GM18951 (cell line): ENCODE results near the gene CFAP74.

Experiments
- POLR2A ChIP-seq: IDR thresholded peaks from 4 replicates; pipeline ENCODE4 v1.6.1; 2011; ENCODE audit warnings: mild to moderate bottlenecking; ENCODE audit not compliant: insufficient read length, insufficient read depth; ENCODE audit errors: extremely low read depth
- in situ Hi-C: fragments of 300-500 bp; cut with MboI; formaldehyde crosslinking; loops from one replicate; pipeline ENCODE4 v1.12.0; 2022; ENCODE audit warnings: low sequenced_read_pairs, mixed read lengths, inconsistent platforms; ENCODE audit not compliant: unreplicated experiment

The CFAP74 gene

DNA sequence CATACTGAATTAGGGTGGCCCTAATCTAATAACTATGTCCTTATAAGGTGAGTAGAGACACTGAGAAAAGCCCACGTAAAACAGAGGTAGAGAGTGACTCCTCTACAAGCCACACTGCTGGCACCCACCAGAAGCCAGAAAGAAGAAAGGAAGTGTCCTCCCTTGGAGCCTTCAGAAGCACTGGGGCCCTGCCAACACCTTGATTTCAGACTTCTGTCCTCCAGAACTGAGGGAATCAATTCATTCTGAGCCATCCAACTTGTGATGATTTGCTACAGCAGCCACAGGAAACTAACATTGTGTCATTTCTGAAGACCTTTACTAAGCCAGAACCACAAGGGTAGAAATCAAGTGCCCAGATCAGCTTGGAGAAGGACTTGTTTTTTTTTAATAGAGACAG lies 127.7 kb downstream of the CFAP74 start:
- in situ Hi-C loops = no loop called here
- TF ChIP-seq POLR2A = no peak

DNA sequence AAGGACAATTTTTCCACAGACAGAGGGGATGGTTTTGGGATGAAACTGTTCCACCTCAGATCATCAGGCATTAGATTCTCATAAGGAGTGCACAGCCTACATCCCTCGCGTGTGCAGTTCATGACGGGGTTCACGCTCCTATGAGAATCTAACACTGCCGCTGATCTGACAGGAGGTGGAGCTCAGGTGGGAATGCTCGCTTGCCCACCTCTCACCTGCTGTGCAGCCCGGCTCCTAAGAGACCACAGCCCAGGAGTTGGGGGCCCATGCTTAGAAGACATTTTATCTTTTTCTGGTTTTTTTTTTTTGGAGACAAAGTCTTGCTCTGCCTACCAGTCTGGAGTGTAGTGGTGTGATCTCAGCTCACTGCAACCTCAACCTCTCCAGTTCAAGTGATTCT lies 128.7 kb downstream of the CFAP74 start:
- in situ Hi-C loops = no loop called here
- TF ChIP-seq POLR2A = no peak

DNA sequence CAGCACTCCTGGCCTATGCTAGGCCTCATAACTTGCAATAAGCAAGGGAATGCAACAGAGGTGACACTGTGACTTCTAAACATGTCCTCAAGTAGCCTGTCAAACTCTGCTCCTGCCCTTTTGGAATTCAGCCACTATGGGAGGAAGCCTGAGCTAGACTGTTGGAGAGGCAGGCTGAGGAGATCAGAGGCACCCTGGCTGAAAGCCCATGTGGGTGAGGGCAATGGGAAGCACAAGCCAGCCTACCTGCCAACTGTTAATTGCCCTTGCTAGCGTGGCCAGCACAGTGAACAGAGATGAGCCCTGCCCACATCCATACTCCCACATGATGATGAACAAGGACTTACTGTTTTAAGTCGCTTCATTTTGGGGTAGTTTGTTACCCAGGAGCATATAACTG lies 130.4 kb downstream of the CFAP74 start:
- TF ChIP-seq POLR2A = no peak
- in situ Hi-C loops = no loop called here

DNA sequence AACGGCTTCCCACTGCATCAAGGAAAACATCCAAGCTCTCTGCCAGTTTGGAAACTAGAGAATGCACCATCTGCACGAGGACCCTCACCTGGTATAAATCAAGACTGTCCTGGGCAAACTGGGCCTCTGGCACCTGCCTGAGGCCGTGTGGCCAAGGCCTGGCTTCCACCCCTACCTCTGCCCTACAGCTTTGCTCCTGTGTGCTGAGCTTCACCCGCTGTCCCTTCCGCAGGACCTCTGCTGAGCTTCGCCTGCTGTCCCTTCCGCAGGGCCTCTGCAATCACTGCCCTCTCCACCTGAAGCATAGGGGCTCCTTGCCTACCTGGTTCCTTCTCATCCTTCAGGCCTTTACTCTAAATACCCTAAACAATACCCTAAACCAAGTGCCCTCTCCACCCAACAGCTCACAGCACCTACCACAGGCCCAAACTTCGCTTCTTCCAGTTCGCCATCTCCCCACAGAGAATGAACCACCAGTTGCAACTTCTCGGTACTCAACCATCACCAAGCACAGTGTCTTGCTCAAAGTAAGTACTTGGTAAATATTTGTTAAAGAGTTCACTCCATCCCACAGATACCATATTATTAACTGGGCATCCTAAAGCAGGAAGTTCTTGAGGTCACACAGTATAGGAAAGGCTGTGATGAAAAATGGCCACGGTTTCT lies 131.1 kb downstream of the CFAP74 start:
- in situ Hi-C loops = no loop called here
- TF ChIP-seq POLR2A = no peak
